ENCODE measurements around the gene ABCD1. TPM values are rescaled to one million over a fixed set of nuclear protein-coding genes. Genes with fewer than 3 reads are reported as not detected.

The ABCD1 gene
- total RNA-seq, 6 experiments from 2014 or later = 8.0 to 20.8 (median 10.9) TPM

GRCh38 chrX:153717445-153717844 is 7.2 kb upstream of the ABCD1 start:
- H3K4me3 ChIP-seq = no peak overlapping the region
- H3K27me3 ChIP-seq = no peaks in the 10 kb centered on the region
- peaks cover 0 to 20% (median 5%) of the 10 kb centered on the region in 4 donors for H3K36me3 ChIP-seq
- ATAC-seq = no peak
- 81% methylated on average over 9 of the region's 9 CpGs for WGBS (ENCODE audit: insufficient coverage, low coverage, low lambda C conversion rate, missing lambda C conversion rate)
- intact Hi-C loops (cut with DNase I) = no loop called here
- peaks cover 0 to 3% (median 0%) of the 10 kb centered on the region in 4 donors for H3K4me1 ChIP-seq
- no peaks in the 10 kb centered on the region for H3K9me3 ChIP-seq
- TF ChIP-seq CTCF (IDR thresholded peaks at IDR 0.05) (no peak), POLR2A (IDR thresholded peaks at IDR 0.05) (no peak)
- no peak for DNase-seq
- no peak overlapping the region for H3K27ac ChIP-seq

GRCh38 chrX:153719238-153719637 is 5.4 kb upstream of the ABCD1 start:
- TF ChIP-seq POLR2A (IDR thresholded peaks at IDR 0.05) = no peak
- no peak for TF ChIP-seq CTCF (IDR thresholded peaks at IDR 0.05)
- 57% methylated on average over 2 of the region's 2 CpGs for WGBS (ENCODE audit: insufficient coverage, low coverage, low lambda C conversion rate, missing lambda C conversion rate)
- Histone ChIP-seq H3K36me3 (peaks cover 0 to 20% (median 5%) of the 10 kb centered on the region in 4 donors), H3K4me1 (peaks cover 0 to 7% (median 0%) of the 10 kb centered on the region in 4 donors), H3K27me3 (no peaks in the 10 kb centered on the region), H3K9me3 (no peaks in the 10 kb centered on the region), H3K27ac (no peak overlapping the region), H3K4me3 (no peak overlapping the region)
- no peak for ATAC-seq
- DNase-seq = no peak
- intact Hi-C loops (cut with DNase I) = no loop called here

- intact Hi-C loops (cut with DNase I) = no loop called here
- Histone ChIP-seq H3K9me3 (no peaks in the 10 kb centered on the region), H3K4me1 (peaks cover 0 to 7% (median 0%) of the 10 kb centered on the region in 4 donors), H3K4me3 (no peak overlapping the region), H3K36me3 (peaks cover 0 to 16% (median 3%) of the 10 kb centered on the region in 4 donors), H3K27ac (no peak overlapping the region), H3K27me3 (no peaks in the 10 kb centered on the region)
- 28% methylated on average over 2 of the region's 2 CpGs for WGBS (ENCODE audit: insufficient coverage, low coverage, low lambda C conversion rate, missing lambda C conversion rate)
- ATAC-seq (no peak), DNase-seq (no peak)
- no peak for TF ChIP-seq CTCF (IDR thresholded peaks at IDR 0.05)
- TF ChIP-seq POLR2A (IDR thresholded peaks at IDR 0.05) = no peak
Observed at GRCh38 chrX:153719701-153720100, 5.0 kb upstream of the ABCD1 start.

GRCh38 chrX:153722704-153723350 is 1.8 kb upstream of the ABCD1 start:
- peaks cover 0 to 7% (median 0%) of the 10 kb centered on the region in 4 donors for H3K36me3 ChIP-seq
- no peak for ATAC-seq
- no peaks in the 10 kb centered on the region for H3K9me3 ChIP-seq
- TF ChIP-seq CTCF (IDR thresholded peaks at IDR 0.05) (no peak), POLR2A (IDR thresholded peaks at IDR 0.05) (no peak)
- peak overlapping the region in 2 of 3 donors; percentile 71 to 78 for H3K27ac ChIP-seq
- WGBS (ENCODE audit: insufficient coverage, low coverage, low lambda C conversion rate, missing lambda C conversion rate) = 44% methylated on average over 11 of the region's 12 CpGs
- peak overlapping the region; percentile 60 to 71 (median 71) for H3K4me3 ChIP-seq
- intact Hi-C loops (cut with DNase I) = no loop called here
- peaks cover 0 to 14% (median 0%) of the 10 kb centered on the region in 4 donors for H3K4me1 ChIP-seq
- DNase-seq = no peak
- no peaks in the 10 kb centered on the region for H3K27me3 ChIP-seq
